Measurements from ENCODE around the gene ANKRD12.

ANKRD12 gene

GRCh38 chr18:9211955-9212354, 75.4 kb downstream of the ANKRD12 start:
- DNase-seq (no peak), ATAC-seq (no peak)
- Mint-ChIP-seq H3K27ac (no peak overlapping the region), H3K27me3 (no peaks in the 10 kb centered on the region), H3K9me3 (no peaks in the 10 kb centered on the region), H3K4me3 (no peak overlapping the region), H3K4me1 (no peaks in the 10 kb centered on the region)

- Mint-ChIP-seq H3K27me3 (no peaks in the 10 kb centered on the region), H3K4me3 (no peak overlapping the region), H3K4me1 (no peaks in the 10 kb centered on the region), H3K27ac (peak overlapping the region in 1 of 2 donors; percentile 9), H3K9me3 (no peaks in the 10 kb centered on the region)
- DNase-seq (no peak), ATAC-seq (no peak)
Measured at GRCh38 chr18:9215221-9215933, 78.8 kb downstream of the ANKRD12 start.

- Mint-ChIP-seq H3K4me1 (no peaks in the 10 kb centered on the region), H3K9me3 (no peaks in the 10 kb centered on the region), H3K27ac (no peak overlapping the region), H3K4me3 (no peak overlapping the region), H3K27me3 (no peaks in the 10 kb centered on the region)
- ATAC-seq = no peak
- DNase-seq = no peak
Measured at GRCh38 chr18:9216459-9216858, 79.9 kb downstream of the ANKRD12 start.

GRCh38 chr18:9217743-9218451, 81.3 kb downstream of the ANKRD12 start:
- no peak overlapping the region for H3K4me3 Mint-ChIP-seq
- H3K4me1 Mint-ChIP-seq = no peaks in the 10 kb centered on the region
- no peaks in the 10 kb centered on the region for H3K27me3 Mint-ChIP-seq
- no peak overlapping the region for H3K27ac Mint-ChIP-seq
- DNase-seq = no peak
- no peak for ATAC-seq
- H3K9me3 Mint-ChIP-seq = no peaks in the 10 kb centered on the region

- no peaks in the 10 kb centered on the region for H3K9me3 Mint-ChIP-seq
- H3K4me1 Mint-ChIP-seq = no peaks in the 10 kb centered on the region
- H3K4me3 Mint-ChIP-seq = no peak overlapping the region
- ATAC-seq (no peak), DNase-seq (no peak)
- H3K27ac Mint-ChIP-seq = peak overlapping the region in 1 of 2 donors; percentile 0
- H3K27me3 Mint-ChIP-seq = no peaks in the 10 kb centered on the region
Measured at GRCh38 chr18:9221040-9221439, 84.5 kb downstream of the ANKRD12 start.

- no peaks in the 10 kb centered on the region for H3K27me3 Mint-ChIP-seq
- no peaks in the 10 kb centered on the region for H3K9me3 Mint-ChIP-seq
- ATAC-seq = no peak
- H3K4me3 Mint-ChIP-seq = no peak overlapping the region
- H3K27ac Mint-ChIP-seq = no peak overlapping the region
- no peaks in the 10 kb centered on the region for H3K4me1 Mint-ChIP-seq
- DNase-seq = no peak
Measured at GRCh38 chr18:9221661-9222060, 85.1 kb downstream of the ANKRD12 start.

GRCh38 chr18:9223356-9223755, 86.8 kb downstream of the ANKRD12 start:
- no peak overlapping the region for H3K27ac Mint-ChIP-seq
- H3K9me3 Mint-ChIP-seq = no peaks in the 10 kb centered on the region
- ATAC-seq (no peak), DNase-seq (no peak)
- peaks cover 7% of the 10 kb centered on the region for H3K4me1 Mint-ChIP-seq
- no peaks in the 10 kb centered on the region for H3K27me3 Mint-ChIP-seq
- no peak overlapping the region for H3K4me3 Mint-ChIP-seq

GRCh38 chr18:9226463-9226862, 89.9 kb downstream of the ANKRD12 start:
- DNase-seq (no peak), ATAC-seq (no peak)
- Mint-ChIP-seq H3K9me3 (peaks cover 0 to 19% of the 10 kb centered on the region in 2 donors), H3K4me3 (no peak overlapping the region), H3K4me1 (peaks cover 29% of the 10 kb centered on the region), H3K27ac (no peak overlapping the region), H3K27me3 (no peaks in the 10 kb centered on the region)

GRCh38 chr18:9231852-9232486, 95.4 kb downstream of the ANKRD12 start:
- Mint-ChIP-seq H3K9me3 (peaks cover 9 to 28% of the 10 kb centered on the region in 2 donors), H3K4me3 (no peak overlapping the region), H3K27me3 (no peaks in the 10 kb centered on the region), H3K27ac (no peak overlapping the region), H3K4me1 (peaks cover 29% of the 10 kb centered on the region)
- ATAC-seq = no peak
- no peak for DNase-seq

- Mint-ChIP-seq H3K4me1 (peaks cover 25% of the 10 kb centered on the region), H3K27me3 (no peaks in the 10 kb centered on the region), H3K4me3 (no peak overlapping the region), H3K9me3 (peaks cover 9 to 28% of the 10 kb centered on the region in 2 donors), H3K27ac (no peak overlapping the region)
- no peak for ATAC-seq
- DNase-seq = no peak
Measured at GRCh38 chr18:9232977-9233376, 96.4 kb downstream of the ANKRD12 start.

GRCh38 chr18:9233771-9234440, 97.3 kb downstream of the ANKRD12 start:
- peaks cover 16% of the 10 kb centered on the region for H3K4me1 Mint-ChIP-seq

GRCh38 chr18:9234528-9234927, 97.9 kb downstream of the ANKRD12 start:
- H3K4me1 Mint-ChIP-seq = peaks cover 10% of the 10 kb centered on the region
- no peak overlapping the region for H3K4me3 Mint-ChIP-seq
- DNase-seq (no peak), ATAC-seq (no peak)
- H3K9me3 Mint-ChIP-seq = peaks cover 9 to 25% of the 10 kb centered on the region in 2 donors
- H3K27me3 Mint-ChIP-seq = no peaks in the 10 kb centered on the region
- H3K27ac Mint-ChIP-seq = no peak overlapping the region

More at GRCh38 chr18:9233771-9234440, 97.3 kb downstream of the ANKRD12 start:
- Mint-ChIP-seq H3K27ac (no peak overlapping the region), H3K9me3 (peaks cover 9 to 28% of the 10 kb centered on the region in 2 donors), H3K4me3 (no peak overlapping the region), H3K27me3 (no peaks in the 10 kb centered on the region)
- ATAC-seq (no peak), DNase-seq (no peak)

GRCh38 chr18:9237981-9238380, 101.4 kb downstream of the ANKRD12 start:
- Mint-ChIP-seq H3K27ac (no peak overlapping the region), H3K4me1 (peaks cover under 1% of the 10 kb centered on the region), H3K27me3 (no peaks in the 10 kb centered on the region), H3K4me3 (no peak overlapping the region), H3K9me3 (no peaks in the 10 kb centered on the region)
- DNase-seq (no peak), ATAC-seq (no peak)

- Mint-ChIP-seq H3K27me3 (no peaks in the 10 kb centered on the region), H3K9me3 (no peaks in the 10 kb centered on the region), H3K4me3 (no peak overlapping the region), H3K4me1 (peaks cover 12% of the 10 kb centered on the region), H3K27ac (peak overlapping the region in 1 of 2 donors; percentile 53)
- DNase-seq = no peak
- no peak for ATAC-seq
Measured at GRCh38 chr18:9239720-9240119, 103.1 kb downstream of the ANKRD12 start.

GRCh38 chr18:9240270-9240669, 103.7 kb downstream of the ANKRD12 start:
- H3K4me3 Mint-ChIP-seq = no peak overlapping the region
- DNase-seq = no peak
- no peak overlapping the region for H3K27ac Mint-ChIP-seq
- H3K4me1 Mint-ChIP-seq = peaks cover 12% of the 10 kb centered on the region
- no peaks in the 10 kb centered on the region for H3K9me3 Mint-ChIP-seq
- no peak for ATAC-seq
- H3K27me3 Mint-ChIP-seq = no peaks in the 10 kb centered on the region

- DNase-seq (no peak), ATAC-seq (no peak)
- peaks cover 12% of the 10 kb centered on the region for H3K4me1 Mint-ChIP-seq
- H3K4me3 Mint-ChIP-seq = no peak overlapping the region
- H3K27ac Mint-ChIP-seq = no peak overlapping the region
- no peaks in the 10 kb centered on the region for H3K9me3 Mint-ChIP-seq
- H3K27me3 Mint-ChIP-seq = no peaks in the 10 kb centered on the region
Measured at GRCh38 chr18:9243029-9243428, 106.4 kb downstream of the ANKRD12 start.

Data from stimulated activated naive CD8-positive, alpha-beta T cell treated with anti-CD3 and anti-CD28 coated beads, Interleukin-15, amount 100 ng/mL, for 72 hours (primary cell).